GM12874 (cell line): ENCODE data around the gene CEP72.

Experiments
- CTCF ChIP-seq: IDR thresholded peaks from 2 replicates; pipeline ENCODE4 v1.5.1; 2011; ENCODE audit warnings: low read depth, mild to moderate bottlenecking, control low read depth, low read length, moderate library complexity; ENCODE audit not compliant: insufficient read depth

Gene CEP72

GRCh38 chr5:674630-675011 lies 62.5 kb downstream of the CEP72 start:
- no peak for TF ChIP-seq CTCF

DNA sequence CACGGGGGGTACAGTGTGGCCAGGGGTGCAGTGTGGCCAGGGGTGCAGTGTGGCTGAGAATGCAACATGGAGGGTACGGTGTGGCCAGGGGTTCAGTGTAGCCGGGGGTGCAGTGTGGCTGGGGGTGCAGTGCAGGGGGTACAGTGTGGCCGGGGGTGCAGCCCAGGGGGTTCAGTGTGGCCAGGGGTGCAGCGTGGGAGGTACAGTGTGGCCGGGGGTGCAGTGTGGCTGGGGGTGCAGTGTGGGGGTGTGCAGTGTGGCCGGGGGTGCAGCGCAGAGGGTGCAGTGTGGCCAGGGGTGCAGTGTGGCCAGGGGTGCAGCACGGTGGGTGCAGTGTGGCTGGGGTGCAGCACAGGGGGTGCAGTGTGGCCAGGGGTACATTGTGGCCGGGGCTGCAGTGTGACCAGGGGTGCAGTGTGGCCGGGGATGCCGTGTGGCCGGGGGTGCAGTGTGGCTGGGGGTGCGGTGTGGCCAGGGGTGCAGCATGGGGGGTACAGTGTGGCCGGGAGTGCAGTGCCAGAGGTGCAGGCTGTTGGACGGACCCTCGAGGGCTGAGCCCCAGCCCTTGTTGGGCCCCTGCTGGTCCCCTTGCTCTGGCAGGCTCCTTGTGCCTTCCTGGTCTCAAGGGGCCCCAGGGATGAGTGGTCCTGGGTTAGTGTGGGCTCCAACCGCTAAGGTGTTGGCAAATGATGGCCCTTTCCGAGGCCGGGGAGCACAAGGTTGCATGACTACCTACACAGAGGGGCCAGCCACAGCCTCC lies 63.2 kb downstream of the CEP72 start:
- no peak for TF ChIP-seq CTCF

- TF ChIP-seq CTCF = no peak
Measured at GRCh38 chr5:675871-676698, 63.9 kb downstream of the CEP72 start.

DNA sequence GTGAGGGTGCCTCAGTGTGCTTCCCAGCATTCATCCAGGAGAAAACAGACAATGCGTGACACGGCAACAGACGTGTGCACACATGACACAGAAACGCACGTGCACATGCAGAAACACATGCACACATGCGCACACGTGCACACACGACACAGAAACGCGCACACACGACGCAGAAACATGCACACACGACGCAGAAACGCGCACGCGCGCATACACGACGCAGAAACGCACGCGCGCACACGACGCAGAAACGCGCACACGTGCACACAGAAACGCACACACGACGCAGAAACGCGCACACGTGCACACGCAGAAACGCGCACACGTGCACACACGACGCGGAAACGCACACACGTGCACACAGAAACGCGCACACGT lies 64.5 kb downstream of the CEP72 start:
- no peak for TF ChIP-seq CTCF

DNA sequence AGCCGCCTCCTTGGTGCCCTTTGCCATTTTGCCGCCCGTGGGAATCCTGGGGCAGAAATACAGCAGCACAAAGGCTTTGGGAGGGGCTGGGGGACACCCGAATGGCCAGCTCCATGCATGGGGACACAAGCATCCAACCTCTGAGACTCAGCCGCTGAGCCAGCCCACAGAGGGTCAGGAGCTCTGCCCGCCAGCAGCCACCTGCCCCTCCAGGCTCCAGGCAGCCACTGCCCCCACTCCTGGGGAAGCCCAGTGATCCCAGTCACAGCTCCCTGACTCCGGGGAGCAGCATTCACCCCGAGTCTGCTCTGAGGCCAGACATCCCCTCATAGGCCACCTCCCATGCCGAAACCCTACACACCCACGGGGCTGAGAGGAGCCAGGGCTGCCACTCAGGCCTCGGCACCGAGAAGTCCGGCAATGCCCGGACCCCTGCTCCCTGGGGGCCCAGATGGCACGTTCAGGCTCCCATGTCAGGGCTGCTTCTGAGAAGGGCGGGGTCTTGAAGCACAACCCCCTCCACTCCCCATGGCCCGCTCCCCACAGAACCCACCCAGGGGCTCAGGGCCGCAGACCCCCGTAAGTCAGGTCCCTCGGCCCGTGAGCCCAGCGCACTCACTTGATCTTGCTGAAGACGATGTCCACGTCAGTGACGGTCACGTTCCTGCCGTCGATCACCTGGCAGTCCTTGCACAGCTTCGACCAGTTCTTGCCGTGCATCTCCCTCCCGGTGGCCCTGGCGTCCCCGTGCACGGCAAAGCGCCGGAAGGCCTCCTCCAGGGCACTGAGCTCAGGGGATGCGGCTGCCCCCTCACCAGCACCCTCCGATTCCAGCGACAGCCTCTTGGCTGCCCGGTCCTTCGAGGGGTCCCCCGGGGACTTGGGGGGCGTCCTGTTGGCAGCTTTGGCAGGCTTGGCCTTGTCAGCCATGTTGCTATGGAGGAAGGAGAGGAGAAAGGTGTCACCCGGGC lies 65.3 kb downstream of the CEP72 start:
- no peak for TF ChIP-seq CTCF

- TF ChIP-seq CTCF = no peak
Measured at GRCh38 chr5:683551-684481, 71.7 kb downstream of the CEP72 start.
